Mesodermal cell (in vitro differentiated cells): ENCODE measurements around the gene CCL27.

Experiments used
- H3K27ac ChIP-seq: 2 replicates; pipeline ENCODE4 v1.7.0; 2013; ENCODE audit warnings: mild to moderate bottlenecking, low read depth, low read length, moderate library complexity; ENCODE audit not compliant: severe bottlenecking
- H3K36me3 ChIP-seq: 2 replicates; pipeline ENCODE4 v1.7.1; 2013; ENCODE audit warnings: mild to moderate bottlenecking, low read length, moderate library complexity; ENCODE audit not compliant: control insufficient read depth, insufficient read depth
- H3K4me1 ChIP-seq: one replicate; pipeline ENCODE4 v1.7.1; 2013; ENCODE audit warnings: mild to moderate bottlenecking, low read length; ENCODE audit not compliant: insufficient read depth, control insufficient read depth, poor library complexity, severe bottlenecking
- H3K4me3 ChIP-seq: 2 replicates; pipeline ENCODE4 v1.7.0; 2013; ENCODE audit warnings: low read length, control low read depth, mild to moderate bottlenecking; ENCODE audit not compliant: insufficient read depth, poor library complexity, severe bottlenecking; ENCODE audit errors: extremely low read depth
- H3K9me3 ChIP-seq: 2 replicates; pipeline ENCODE4 v1.7.1; 2013; ENCODE audit warnings: mild to moderate bottlenecking, low read length, moderate library complexity; ENCODE audit not compliant: control insufficient read depth
- WGBS, 2 experiments: methylation state at CpG; one replicate each; pipeline ENCODE4 v1.1.5; 2013; ENCODE audit warnings: missing lambda C conversion rate in 2 of 2; ENCODE audit not compliant: insufficient coverage in 2 of 2; 5-methylcytosine and 5-hydroxymethylcytosine counted together

Gene CCL27

DNA sequence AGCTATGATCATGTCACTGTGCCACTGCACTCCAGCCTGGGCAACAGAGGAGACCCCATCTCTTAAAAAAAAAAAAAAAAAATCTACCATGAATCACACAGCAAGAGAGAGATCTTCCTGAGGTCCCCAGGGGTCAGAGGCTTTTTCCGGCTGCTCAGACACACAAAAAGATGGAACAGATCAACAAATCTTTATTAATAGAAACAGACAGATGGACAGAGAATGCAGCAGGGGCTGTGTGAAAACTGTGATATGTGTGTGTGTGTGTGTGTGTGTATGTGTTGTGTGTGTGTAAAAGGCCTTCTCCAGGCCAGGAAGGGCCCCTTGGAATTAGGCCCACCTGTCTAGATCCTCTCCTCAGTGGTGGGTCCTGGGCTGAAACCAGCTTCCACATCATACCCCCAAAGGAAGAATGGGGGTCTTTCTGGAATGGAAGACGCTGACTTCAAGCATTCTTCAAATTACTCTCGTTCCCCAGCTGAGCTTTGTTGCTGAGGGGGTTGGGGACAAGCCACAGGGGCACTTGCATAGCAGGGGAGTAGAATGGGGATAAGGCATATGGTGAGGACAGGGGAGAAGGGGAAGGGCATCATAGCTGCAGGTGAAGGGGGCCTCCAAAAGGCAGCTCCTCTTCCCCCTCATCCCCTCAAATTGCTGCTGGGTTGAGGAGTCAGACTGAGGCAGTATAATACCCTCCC lies 27.8 kb downstream of the CCL27 start:
- H3K4me3 ChIP-seq = no peak overlapping the region
- no peaks in the 10 kb centered on the region for H3K36me3 ChIP-seq
- H3K9me3 ChIP-seq = no peaks in the 10 kb centered on the region
- H3K4me1 ChIP-seq = peaks cover 9% of the 10 kb centered on the region
- WGBS, 2 experiments = 60% methylated on average over 1 of the region's 3 CpGs; no CpG with 5 or more reads in 1 of the 2 experiments
- no peak overlapping the region for H3K27ac ChIP-seq

GRCh38 chr9:34633851-34634550 lies 28.5 kb downstream of the CCL27 start:
- Histone ChIP-seq H3K36me3 (no peaks in the 10 kb centered on the region), H3K4me3 (no peak overlapping the region), H3K4me1 (peaks cover 9% of the 10 kb centered on the region), H3K27ac (no peak overlapping the region), H3K9me3 (no peaks in the 10 kb centered on the region)
- WGBS, 2 experiments = 14 to 29% methylated on average over 2 to 3 of the region's 3 CpGs

GRCh38 chr9:34633166-34633565 lies 29.3 kb downstream of the CCL27 start:
- Histone ChIP-seq H3K4me3 (no peak overlapping the region), H3K27ac (no peak overlapping the region), H3K4me1 (peaks cover 6% of the 10 kb centered on the region), H3K9me3 (no peaks in the 10 kb centered on the region), H3K36me3 (no peaks in the 10 kb centered on the region)
- 67 to 82% methylated on average over 3 to 4 of the region's 5 CpGs for WGBS, 2 experiments

DNA sequence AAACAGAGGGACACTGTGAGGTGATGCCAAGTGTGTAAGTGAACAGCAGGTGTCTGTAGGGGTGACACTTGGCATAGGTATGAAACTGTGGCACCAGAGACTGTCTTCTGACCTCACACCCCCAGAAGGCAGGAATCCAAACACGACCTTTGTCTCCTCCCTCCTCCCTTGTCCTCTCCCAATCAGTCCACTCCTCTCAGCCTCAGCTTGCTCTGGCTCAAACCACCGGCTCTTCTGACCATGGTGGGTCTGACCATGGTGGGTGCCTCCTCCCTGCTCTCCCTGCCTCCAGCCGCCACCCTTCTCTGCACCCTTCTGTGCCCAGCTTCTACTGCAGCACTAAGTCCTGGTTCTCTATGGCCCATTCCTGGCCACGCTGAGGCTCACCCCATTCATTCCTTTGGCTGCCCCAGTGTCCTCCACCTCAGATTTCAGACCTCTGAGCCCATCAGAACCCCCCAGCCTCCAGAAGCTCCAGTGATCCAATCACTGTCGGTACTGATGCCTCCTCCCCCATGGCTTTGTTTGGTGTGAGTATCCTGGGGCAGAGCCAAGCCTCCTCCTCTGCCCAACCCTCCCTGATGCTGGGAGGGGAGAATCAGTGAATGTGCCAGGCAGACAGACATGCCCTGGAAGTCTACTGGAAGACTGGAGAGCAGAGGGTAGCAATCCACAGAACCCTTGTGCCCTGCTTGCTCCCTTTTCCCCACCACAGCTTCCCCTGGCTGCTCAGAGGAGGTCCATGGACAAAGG lies 31.9 kb downstream of the CCL27 start:
- Histone ChIP-seq H3K4me3 (no peak overlapping the region), H3K4me1 (no peaks in the 10 kb centered on the region), H3K27ac (no peak overlapping the region), H3K9me3 (no peaks in the 10 kb centered on the region), H3K36me3 (no peaks in the 10 kb centered on the region)
- WGBS, 2 experiments = 58 to 60% methylated on average over 4 of the region's 5 CpGs

DNA sequence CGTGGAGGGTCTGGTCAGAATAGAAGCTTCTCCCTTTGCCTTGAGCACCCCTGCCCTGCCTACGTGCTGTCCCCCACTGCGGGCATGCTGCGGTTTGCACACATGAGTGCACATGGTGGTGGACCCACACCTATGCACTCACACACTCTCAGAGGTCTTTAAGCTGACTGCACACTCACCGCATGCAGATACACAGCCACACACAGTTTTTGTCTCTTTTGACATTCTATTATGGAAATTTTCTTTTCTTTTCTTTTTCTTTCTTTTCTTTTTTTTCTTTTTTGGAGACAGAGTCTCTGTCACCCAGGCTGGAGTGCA lies 33.0 kb downstream of the CCL27 start:
- 21 to 35% methylated on average over 4 to 5 of the region's 5 CpGs for WGBS, 2 experiments
- Histone ChIP-seq H3K27ac (no peak overlapping the region), H3K9me3 (no peaks in the 10 kb centered on the region), H3K36me3 (no peaks in the 10 kb centered on the region), H3K4me1 (peaks cover 7% of the 10 kb centered on the region), H3K4me3 (no peak overlapping the region)

DNA sequence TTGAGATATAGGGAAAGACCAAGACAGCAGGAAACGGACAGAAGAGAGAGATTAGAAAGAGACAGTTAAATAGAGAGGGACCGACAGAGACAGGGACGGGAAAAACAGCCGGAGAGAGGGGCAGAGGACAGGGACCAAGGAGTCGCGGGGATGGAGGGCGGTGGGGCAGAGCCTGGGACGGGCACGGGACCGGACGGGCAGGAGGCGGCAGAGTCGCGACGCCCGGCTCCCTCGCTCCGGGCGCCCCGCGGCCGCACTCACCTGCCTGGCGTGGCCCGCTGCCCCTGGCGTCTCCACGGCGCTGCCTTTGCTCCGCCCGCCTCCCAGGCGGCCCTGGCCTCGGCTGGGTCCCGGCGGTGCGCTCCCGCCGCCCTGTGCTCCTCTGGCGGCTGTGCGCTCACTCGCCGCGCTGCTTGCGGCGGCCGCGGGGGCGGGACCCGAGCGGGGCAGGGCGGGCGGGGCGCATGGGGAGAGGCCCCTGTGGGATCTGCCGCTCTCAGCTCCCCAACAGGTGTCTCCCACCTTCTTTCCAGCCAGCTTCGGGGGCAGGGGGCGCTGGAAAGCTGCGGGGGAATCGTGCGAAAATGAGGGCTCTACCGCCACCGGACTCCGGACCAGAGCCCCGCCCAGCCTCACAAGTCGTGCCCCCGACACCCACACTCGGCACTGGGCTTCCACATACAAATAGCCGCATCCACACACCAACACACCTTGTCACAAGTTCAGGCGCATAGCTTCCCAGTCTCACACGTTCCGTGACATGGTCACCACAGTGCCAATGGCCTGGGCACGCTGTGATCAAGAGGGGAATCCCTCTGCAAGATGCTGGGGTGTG lies 33.6 kb downstream of the CCL27 start, which contains the start of gene ARID3C:
TSS of gene ARID3C (minus strand) at position 411 of the 835 bp plus-strand sequence. CDS start 1,052 bp downstream, outside the sequence.
- H3K4me3 ChIP-seq = peak within 1 kb of the TSS; percentile 19
- H3K36me3 ChIP-seq = no peaks in the 10 kb centered on the region
- no peaks in the 10 kb centered on the region for H3K9me3 ChIP-seq
- peaks cover 9% of the 10 kb centered on the region for H3K4me1 ChIP-seq
- WGBS, 2 experiments = 3 to 4% methylated on average over 55 to 60 of the region's 69 CpGs
- H3K27ac ChIP-seq = no peak within 1 kb of the TSS

- peaks cover 9% of the 10 kb centered on the region for H3K4me1 ChIP-seq
- peak overlapping the region; percentile 19 for H3K4me3 ChIP-seq
- no peaks in the 10 kb centered on the region for H3K9me3 ChIP-seq
- no peaks in the 10 kb centered on the region for H3K36me3 ChIP-seq
- 40 to 58% methylated on average over 10 to 16 of the region's 20 CpGs for WGBS, 2 experiments
- H3K27ac ChIP-seq = no peak overlapping the region
Observed at GRCh38 chr9:34627716-34628655, 34.5 kb downstream of the CCL27 start.

DNA sequence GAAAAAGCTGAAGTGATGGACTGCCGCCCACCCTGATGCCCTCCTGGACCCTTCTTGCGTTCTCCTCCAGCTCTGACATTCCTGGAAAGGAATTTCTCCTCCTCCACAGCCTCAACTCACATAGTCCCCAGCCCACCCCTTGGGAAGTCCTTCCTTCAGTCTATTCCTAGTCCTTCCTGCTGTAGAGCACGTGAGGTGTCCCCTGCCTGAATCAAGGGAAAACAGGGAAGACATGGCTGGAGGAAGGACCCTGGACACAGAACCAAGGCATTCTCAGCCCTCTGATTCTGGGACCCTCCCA lies 37.3 kb downstream of the CCL27 start:
- no peaks in the 10 kb centered on the region for H3K36me3 ChIP-seq
- no peak overlapping the region for H3K27ac ChIP-seq
- no peaks in the 10 kb centered on the region for H3K9me3 ChIP-seq
- WGBS, 2 experiments = 65 to 84% methylated on average over 2 of the region's 3 CpGs
- peaks cover 9% of the 10 kb centered on the region for H3K4me1 ChIP-seq
- no peak overlapping the region for H3K4me3 ChIP-seq

- no peaks in the 10 kb centered on the region for H3K9me3 ChIP-seq
- no peaks in the 10 kb centered on the region for H3K36me3 ChIP-seq
- H3K27ac ChIP-seq = no peak overlapping the region
- no peak overlapping the region for H3K4me3 ChIP-seq
- peaks cover 9% of the 10 kb centered on the region for H3K4me1 ChIP-seq
- WGBS, 2 experiments = 28 to 36% methylated on average over 9 to 37 of the region's 39 CpGs
Observed at GRCh38 chr9:34624475-34625185, 37.8 kb downstream of the CCL27 start.
